Measurements from ENCODE around the gene PTCRA.

DNA sequence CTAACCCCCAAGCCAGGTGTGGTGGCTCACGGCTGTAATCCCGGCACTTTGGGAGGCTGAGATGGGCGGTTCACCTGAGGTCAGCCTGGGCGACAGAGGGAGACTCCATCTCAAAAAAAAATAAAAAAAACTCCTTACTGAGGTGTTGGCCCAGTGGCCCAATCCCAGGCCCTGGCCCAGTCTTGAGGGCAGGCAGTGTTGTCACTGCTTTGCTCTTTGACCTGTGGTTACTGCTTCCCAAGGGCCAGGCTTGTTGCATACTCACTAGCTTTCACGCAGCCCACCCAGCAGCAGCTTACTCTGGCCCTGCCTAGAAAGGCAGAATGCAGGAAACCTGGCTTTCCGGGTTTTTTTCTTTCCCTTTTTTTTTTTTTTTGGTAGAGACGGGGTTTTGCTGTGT, 26.6 kb downstream of the PTCRA start:
- TF ChIP-seq, protein P1, sequence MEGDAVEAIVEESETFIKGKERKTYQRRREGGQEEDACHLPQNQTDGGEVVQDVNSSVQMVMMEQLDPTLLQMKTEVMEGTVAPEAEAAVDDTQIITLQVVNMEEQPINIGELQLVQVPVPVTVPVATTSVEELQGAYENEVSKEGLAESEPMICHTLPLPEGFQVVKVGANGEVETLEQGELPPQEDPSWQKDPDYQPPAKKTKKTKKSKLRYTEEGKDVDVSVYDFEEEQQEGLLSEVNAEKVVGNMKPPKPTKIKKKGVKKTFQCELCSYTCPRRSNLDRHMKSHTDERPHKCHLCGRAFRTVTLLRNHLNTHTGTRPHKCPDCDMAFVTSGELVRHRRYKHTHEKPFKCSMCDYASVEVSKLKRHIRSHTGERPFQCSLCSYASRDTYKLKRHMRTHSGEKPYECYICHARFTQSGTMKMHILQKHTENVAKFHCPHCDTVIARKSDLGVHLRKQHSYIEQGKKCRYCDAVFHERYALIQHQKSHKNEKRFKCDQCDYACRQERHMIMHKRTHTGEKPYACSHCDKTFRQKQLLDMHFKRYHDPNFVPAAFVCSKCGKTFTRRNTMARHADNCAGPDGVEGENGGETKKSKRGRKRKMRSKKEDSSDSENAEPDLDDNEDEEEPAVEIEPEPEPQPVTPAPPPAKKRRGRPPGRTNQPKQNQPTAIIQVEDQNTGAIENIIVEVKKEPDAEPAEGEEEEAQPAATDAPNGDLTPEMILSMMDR (IDR thresholded peaks at IDR 0.05 in 2 of 3, conservative IDR thresholded peaks at IDR 0.05 in 1 of 3; ENCODE audit: borderline replicate concordance in 1 of 3, insufficient read depth in 1 of 3, low read depth in 2 of 3, low read length in 2 of 3): no peak
- TF ChIP-seq POLR2A (IDR thresholded peaks at IDR 0.05; ENCODE audit: borderline replicate concordance, extremely low read depth, insufficient read depth, insufficient read length) (no peak), CEBPB (IDR thresholded peaks at IDR 0.05; ENCODE audit: low read depth) (no peak), POLR2AphosphoS5 (IDR thresholded peaks at IDR 0.05; ENCODE audit: low read depth, low read length) (no peak), YY1 (IDR thresholded peaks at IDR 0.05; ENCODE audit: extremely low read depth, insufficient replicate concordance, low read depth, low read length) (no peak), JUND (IDR thresholded peaks at IDR 0.05) (no peak), EZH2 (IDR thresholded peaks at IDR 0.05) (no peak), RAD21 (IDR thresholded peaks at IDR 0.05; ENCODE audit: low read depth) (no peak), ZFX (IDR thresholded peaks at IDR 0.05) (no peak), SP1 (IDR thresholded peaks at IDR 0.05; ENCODE audit: low read depth) (no peak), ZNF274 (IDR thresholded peaks at IDR 0.05; ENCODE audit: low read depth, low read length) (no peak)
- TF ChIP-seq, protein P2, sequence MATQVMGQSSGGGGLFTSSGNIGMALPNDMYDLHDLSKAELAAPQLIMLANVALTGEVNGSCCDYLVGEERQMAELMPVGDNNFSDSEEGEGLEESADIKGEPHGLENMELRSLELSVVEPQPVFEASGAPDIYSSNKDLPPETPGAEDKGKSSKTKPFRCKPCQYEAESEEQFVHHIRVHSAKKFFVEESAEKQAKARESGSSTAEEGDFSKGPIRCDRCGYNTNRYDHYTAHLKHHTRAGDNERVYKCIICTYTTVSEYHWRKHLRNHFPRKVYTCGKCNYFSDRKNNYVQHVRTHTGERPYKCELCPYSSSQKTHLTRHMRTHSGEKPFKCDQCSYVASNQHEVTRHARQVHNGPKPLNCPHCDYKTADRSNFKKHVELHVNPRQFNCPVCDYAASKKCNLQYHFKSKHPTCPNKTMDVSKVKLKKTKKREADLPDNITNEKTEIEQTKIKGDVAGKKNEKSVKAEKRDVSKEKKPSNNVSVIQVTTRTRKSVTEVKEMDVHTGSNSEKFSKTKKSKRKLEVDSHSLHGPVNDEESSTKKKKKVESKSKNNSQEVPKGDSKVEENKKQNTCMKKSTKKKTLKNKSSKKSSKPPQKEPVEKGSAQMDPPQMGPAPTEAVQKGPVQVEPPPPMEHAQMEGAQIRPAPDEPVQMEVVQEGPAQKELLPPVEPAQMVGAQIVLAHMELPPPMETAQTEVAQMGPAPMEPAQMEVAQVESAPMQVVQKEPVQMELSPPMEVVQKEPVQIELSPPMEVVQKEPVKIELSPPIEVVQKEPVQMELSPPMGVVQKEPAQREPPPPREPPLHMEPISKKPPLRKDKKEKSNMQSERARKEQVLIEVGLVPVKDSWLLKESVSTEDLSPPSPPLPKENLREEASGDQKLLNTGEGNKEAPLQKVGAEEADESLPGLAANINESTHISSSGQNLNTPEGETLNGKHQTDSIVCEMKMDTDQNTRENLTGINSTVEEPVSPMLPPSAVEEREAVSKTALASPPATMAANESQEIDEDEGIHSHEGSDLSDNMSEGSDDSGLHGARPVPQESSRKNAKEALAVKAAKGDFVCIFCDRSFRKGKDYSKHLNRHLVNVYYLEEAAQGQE (IDR thresholded peaks at IDR 0.05; ENCODE audit: low read depth): no peak
- TF ChIP-seq, protein P3, sequence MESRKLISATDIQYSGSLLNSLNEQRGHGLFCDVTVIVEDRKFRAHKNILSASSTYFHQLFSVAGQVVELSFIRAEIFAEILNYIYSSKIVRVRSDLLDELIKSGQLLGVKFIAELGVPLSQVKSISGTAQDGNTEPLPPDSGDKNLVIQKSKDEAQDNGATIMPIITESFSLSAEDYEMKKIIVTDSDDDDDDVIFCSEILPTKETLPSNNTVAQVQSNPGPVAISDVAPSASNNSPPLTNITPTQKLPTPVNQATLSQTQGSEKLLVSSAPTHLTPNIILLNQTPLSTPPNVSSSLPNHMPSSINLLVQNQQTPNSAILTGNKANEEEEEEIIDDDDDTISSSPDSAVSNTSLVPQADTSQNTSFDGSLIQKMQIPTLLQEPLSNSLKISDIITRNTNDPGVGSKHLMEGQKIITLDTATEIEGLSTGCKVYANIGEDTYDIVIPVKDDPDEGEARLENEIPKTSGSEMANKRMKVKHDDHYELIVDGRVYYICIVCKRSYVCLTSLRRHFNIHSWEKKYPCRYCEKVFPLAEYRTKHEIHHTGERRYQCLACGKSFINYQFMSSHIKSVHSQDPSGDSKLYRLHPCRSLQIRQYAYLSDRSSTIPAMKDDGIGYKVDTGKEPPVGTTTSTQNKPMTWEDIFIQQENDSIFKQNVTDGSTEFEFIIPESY (IDR thresholded peaks at IDR 0.05; ENCODE audit: extremely low read depth, insufficient replicate concordance, low read length): no peak
